ENCODE results near the gene PEX11A.

Gene PEX11A

DNA sequence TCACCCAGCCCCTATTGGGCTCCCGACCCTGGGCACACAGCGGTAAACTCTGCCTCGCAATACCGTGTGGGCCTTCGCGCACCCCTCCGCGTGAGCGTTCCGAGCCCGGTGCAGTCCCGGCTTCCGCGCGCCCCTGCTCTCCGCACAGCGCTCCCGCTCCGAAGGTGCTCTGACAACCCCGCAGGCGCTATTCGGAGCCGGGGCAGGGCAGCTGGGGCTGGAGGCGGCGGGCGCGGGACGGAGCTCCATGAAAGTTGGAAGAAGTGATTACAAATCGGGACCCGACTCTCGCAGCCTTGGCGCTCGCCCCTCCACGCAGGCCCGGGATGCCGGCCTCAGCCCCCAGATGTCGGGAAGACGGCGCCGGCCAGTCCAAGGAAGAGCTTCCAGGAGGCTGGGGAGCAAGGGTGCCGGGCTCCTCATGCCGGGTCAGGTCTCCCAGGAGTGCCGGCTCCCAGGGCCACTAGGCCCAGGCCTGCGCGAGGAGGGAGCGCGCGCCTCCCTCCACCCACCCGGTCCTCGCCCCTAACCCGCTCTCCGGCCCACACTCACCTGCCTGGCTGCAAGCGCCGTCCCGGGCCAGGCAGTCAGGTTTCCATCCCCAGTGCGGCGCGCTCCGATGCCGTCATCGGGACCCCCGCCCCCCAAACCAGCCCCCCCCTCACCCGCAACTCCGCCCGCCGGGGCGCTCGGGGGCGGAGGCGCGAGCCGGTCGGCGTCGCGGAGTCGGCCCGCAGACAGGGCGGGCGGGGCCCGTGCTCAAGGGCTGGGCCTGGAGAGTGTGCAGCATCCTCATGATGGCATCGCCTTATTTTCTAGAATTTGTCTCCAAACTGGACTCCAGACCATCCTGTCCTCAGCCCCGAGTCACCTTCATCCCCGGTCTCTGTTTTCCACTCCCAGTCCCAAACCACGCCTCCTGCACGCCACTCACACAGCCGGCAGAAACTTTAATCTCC, 35.4 kb downstream of the PEX11A start, which contains the start of gene KIF7:
Gene KIF7 (minus strand): TSS at position 621 of the 959 bp plus-strand sequence. CDS start 2,537 bp downstream, outside the sequence.
- DNase-seq, result peak; percentile 21

DNA sequence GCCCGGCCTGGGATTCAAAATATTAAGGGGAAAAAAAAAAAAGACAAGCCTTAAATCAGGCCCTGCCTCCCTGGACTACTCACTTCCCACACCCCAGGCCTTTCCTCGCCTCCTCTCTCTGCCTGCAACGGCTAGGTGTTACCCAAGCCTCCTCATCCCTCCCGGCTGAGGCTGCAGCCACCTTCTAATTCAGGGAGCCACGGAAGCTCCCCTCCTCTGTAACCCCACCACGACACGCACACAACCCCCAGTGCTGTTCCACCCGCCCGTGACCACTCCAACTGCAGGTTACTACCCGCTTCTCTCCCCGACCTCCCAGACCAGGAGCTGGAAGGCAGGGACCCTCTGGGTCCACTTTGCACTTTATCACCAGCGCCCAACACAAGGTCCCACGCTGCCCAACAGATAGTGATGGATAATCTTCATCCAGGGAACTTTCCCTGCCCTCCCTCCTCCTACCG, 36.2 kb downstream of the PEX11A start:
- no peak for DNase-seq

DNA sequence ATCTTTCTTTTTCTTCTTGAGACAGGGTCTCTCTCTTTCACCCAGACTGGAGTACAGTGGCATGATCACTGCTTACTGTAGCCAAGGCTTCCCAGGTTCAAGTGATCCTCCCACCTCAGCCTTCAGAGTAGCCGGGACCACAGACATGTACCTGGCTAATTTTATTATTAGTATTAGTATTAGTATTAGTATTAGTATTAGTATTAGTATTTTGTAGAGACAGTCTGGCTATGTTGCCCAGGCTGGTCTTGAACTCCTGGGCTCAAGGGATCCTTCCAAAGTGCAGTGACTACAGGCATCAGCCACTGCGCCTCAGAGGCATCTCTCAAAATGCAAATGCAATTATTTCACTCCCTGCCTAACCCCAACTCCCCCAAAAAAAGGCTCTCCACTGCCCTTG, 37.0 kb downstream of the PEX11A start:
- DNase-seq, result no peak

DNA sequence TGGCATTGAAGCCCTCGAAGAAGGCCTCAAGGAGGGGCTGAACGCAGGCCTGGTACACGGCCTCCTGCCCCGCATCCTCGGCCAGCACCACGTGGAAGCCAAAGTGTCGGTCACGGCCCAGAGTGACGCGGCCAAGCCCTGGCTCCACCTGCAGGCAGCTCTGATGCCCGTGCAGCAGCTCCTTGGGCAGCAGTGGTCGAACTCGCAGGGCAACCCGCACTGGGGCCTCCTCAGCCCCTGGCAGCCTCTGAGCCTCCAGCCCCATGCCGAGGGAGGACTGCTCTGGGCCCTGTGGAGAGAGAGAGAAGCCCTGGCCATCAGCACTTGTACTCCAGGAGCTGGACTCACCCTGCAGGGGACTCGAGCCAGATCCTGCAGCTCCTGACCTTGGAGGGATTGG, 37.9 kb downstream of the PEX11A start:
- DNase-seq, result no peak

DNA sequence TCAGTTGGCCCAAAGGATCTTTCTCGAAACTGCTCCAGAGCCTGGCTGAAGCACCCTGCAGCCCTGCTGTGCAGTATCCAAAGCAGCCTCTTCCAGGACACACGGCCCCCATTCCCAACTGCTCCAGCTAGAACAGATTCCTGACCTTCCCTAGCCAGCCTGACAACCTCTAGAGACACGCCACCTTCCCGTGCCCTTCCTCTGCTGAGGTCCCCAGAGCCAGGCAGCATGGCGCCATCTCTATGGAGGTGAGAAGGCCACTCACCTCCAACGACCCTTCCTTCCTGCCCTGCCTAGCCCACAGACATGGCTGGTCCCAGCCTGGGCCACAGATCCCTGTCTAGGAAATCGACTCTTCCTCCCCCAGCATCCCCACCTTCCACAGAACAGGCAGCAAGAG, 38.4 kb downstream of the PEX11A start:
- DNase-seq, result no peak

DNA sequence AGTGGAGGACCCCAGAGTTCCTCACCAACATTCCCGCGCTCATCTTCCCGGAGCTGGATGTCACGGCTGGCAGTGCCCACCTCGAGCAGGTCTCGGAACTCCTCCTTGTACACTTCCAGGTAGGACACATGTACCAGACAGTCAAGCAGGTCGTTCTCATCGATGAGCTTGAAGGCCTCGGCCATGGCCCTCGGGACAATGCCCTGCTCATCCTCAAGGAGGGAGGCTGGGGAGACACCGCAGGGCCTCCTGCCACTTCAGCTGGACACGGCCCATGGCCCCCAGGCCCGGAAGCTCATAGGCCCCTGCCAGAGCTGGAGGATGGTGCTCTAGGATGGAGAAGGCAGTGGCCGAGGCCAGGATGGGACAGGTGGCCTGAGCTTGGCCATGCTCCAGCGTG, 40.8 kb downstream of the PEX11A start:
- no peak for DNase-seq

DNA sequence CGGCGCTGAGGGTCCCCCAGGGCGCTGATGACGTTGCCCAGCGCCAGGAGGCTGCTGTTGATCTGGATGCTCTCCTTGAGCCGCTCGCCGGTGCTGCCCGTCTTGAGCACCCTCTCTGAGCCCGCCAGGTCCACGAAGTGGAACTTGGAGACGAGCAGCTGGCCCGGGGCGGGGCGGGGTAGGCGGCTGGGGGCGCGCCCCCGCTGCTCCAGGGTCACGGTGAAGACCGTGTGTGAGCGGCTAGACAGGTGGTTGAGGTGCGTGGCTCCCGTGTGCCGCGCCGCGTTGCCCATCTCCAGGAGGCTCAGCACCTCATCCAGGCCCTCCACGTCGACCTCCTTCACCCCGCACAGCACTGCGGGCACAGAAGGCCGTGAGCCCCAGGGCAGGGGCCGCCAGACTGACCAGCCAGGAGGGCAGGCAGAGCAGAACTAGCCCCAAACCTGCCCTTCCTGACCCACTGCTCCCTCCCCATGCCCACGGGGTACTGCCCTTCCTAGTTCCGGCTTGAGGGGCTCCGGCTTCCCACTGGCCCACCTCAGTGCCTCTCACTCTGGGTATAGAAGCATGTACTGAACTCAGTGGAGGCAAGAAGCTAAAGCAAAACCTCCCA, 41.4 kb downstream of the PEX11A start:
- no peak for DNase-seq

DNA sequence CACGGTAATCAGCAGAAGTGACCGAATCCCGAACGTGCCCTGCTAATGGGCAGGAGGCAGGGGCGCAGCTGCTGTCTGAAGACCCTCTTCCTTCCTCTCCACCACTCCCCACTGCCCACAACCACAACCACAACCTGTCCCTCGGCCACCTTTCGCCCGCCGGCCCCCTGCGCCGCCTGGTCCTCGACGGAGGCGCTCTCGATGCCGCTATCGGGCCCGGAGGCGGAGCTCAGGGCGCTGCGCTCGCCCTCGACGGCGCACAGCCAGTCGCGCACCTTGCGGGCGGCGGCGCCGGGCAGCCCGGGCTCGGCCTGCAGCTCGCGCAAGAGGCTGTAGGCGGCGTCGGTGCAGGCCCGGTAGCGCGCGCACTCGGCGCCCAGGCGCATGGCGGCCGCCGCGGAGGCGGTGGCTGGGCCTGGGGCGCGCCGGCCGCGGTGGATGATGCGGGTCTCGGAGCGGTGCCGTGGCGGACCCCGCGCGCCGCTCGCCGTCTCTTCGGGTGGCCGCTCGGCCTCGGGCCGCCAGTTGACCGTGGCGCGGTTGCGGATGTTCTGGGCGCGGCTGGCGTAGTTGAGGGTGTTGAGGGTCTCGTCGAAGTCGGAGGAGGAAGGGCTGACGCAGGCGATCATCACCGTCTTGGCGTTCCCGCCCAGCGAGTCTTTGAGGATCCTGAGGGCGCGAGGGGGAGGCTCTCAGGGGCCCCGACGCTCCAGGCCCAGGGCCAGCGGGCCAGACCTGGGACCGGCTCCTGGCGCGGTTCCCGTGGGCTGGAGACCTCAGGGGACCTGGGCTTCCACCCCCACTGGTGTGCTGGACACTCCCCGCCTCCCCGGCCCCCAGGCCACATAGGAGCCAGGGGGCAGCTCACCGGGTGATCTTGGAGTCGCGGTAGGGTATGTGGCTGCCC, 42.2 kb downstream of the PEX11A start:
- DNase-seq, result no peak

DNA sequence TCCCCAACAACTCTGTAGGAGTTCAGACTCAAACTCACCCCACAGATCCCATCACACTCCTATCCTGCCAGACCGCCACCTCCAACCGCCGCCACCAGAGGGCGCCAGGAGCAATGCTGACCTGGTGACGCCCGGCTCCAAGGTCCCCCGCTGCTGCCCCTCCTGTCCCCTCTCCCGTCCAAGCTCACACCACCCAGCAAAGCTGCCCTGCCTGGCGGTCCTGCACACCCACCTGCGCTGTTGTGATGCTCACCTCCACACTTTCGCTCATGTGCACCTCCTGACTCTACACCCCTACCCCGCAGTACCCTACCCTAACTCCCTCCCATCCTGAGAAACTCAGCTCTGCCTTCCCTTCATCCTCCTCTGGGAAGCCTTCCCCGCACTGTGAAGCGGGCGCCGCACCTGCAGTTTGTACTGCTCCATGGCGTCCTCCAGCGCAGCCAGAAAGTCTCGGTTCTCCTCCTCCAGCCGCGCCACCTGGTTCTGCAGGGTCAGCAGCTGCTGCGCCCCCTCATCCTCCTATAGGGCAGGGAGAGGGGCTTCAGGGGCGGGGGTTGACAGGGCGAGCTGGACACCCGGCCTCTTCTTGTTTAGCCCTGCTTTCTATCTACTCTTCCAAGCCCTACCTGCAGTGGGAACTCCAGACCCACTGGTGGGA, 43.2 kb downstream of the PEX11A start:
- DNase-seq, result peak; percentile 26

DNA sequence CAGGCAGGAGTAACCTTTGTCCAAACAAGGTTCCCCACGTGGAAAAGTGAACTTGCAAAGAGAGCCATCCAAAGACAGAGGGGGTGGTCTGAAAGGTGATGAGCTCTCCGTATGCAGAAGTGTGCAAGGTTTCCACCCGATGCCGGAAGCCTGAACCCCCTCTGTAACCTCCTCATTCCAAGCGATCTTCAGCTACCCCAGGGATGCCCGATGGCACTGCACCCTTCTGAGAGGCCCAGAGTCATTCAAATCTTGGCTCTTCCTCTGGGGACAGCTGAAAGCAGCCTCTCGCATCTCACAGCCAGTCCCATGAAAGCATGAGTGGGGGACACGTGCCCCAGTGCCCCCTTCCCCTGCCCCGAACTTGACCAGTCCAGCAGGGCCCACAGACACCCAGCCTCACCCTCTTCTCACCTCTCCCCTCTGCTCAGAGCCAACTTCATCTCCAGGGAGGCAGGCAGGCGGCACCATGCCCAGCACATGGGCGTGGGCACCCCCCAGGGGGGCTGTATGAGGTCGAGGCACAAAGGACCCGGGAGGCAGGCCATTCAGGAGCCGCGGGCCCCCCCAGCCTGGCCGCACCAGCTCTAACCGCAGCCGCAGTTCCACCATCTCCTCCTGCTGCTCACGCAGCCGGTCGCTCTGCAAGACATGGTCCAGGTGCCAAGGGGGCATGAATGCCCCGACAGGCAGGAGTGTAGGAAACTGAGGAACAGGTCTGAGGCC, 44.0 kb downstream of the PEX11A start:
- DNase-seq, result no peak

DNA sequence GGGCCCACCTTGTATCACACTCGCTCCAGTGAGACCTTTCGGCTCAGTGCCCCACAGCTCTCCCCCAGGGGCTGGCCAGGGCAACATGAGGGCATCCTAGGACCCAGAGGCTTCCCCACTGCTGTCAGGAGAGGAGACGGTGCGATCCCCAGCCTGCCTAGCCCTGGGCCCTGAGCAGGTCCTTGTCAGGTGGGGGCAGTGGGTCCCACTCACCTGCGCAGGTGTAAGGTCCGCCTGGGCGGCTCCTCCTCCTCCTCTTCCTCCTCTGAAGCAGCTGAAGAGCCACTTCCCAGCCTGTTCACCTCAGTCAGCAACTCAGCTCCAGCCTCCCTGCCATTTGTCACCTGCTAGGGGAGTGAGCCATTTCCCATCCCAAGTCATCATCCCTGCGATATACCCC, 44.9 kb downstream of the PEX11A start:
- no peak for DNase-seq

DNA sequence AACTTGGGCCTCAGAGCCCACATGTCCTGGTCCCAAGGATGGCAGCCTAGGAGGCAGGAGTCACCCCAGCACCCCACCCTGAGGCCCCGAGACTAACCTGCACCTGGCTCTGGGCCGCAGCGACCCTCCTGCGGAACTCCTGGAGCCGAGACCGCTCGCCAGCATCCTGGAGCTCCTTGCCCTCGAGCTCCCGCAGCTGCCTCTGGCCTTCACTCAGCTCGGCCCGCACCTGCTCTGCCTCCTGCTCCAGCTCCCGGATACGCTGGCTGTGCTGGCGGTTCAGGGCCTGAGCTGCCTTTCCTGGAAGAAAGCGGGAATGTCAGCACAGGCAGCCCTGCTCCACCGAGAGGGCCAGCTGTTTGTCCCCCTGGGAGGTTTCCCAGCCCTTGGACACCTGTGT, 48.4 kb downstream of the PEX11A start:
- no peak for DNase-seq

DNA sequence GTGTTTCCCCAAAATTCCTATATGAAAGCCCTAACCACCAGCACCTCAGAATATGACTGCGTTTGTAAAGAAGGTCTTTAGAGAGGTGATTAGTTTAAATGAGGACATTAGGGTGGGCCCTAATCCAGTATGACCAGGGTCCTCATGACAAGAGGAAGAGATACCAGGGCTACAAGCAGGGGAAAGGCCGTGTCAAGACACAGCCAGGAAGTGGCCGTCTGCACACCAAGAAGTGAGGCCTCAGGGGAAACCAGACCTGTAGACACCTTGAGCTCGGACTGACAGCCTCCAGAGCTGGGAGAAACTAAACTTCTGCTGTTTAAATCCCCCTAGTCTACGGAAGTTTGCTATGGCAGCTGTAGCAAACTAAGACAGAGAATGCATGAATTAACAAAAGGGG, 49.5 kb downstream of the PEX11A start:
- no peak for DNase-seq

DNA sequence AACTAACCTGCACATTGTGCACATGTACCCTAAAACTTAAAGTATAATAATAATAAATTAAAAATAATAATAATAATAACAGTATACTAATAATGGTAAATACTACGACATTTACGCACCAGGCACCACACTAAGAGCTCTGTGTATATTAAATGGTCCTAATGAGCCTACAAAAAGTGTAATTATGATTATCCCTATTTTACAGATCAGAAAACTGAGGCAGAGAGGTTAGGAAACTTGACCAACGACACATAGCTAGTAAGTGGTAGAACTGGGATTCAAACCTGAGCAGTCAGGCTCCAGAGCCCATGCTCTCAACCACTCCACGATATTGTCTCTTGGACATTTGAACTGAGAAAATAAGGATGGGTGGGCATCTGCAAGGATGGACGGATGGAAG, 50.3 kb downstream of the PEX11A start:
- DNase-seq, result no peak

DNA sequence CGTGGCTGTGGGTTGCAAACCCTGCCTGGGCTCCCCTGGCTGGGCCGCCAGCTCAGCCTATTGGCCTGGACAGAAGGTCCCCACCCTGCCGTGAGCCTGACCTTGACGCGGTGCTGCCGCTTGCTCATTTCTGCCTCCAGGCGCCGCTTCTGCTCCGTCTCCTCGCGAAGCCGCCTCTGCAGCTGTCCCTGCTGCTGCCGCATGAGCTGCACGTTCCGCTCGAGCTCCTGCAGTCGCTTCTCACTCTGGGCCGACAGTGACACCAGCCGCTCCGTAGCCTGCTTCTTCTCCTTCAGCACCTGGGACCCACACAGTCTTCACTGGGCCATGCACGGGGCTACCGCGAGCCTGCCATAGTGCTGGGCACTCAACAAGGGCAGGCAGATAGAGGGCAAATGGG, 57.0 kb downstream of the PEX11A start:
- DNase-seq, result no peak

DNA sequence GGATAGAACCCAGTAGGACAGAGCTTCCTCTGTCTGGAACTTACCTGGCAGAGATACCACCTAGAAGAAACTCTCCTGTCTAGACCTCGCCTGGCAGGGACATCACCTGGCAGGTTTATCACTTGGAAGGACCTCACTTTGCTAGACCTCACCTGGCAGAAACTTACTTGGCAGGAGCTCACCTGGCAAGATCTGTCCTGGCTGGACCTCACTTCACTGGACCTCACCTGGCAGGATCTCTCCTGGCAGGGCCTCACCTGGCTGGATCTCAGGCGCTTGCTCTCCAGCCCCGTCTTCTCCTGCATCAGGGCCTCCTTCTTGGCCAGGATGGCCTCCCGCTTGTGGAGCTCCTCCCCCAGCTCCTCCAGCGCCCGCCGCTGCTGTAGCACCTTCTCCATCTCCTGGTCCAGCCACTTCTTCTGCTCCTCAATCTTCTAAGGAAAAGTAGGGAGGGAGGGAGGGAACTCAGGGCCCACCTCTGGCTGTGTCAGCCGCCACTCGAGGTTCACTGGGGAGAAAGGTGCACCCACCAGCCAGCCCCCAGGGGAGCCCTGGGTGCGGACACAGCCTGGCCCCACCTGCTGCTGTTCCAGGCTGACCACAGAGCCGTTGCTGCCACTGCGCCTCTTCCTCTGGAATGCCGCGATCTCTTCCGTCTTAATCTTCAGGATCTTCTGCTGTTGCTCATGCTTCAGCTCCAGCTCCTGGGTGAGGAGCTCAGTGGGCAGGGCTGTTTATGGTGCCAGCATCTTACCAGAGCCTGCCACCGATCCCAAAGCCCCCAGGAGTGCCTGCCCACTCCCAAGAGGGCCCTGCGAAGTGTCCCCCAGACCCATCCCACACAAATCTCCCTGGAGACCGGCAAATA, 57.8 kb downstream of the PEX11A start:
- DNase-seq, result no peak

DNA sequence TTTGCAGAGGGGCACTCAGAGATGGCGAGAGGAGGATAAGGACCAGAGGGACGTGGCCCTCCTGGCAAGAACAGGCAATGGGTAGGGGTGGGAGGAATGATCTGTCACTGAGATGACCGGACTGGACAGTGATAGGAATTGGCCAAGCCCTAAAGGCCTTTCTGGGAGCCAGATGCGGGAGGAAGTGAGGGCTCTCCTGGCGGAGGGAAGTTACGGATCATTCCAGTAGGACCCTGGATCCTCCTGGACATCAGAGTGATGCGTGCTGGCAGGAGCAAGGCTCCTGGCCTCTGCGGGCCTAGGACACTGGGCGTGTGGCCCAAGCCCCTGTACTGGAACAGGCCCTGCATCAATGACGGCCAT, 58.7 kb downstream of the PEX11A start:
- DNase-seq, result no peak

Measured in activated gamma-delta T cell (primary cell).